Activated CD8-positive, alpha-beta T cell treated with anti-CD3 and anti-CD28 coated beads for 36 hours (primary cell): Measurements from ENCODE around the gene TMEM88. TPM values are rescaled to one million over a fixed set of nuclear protein-coding genes. Genes with fewer than 3 reads are reported as not detected.

Source experiments
- ATAC-seq: fragments of 200-7000 bp; cut with Tn5 transposase; one replicate; pipeline ENCODE4 v1.10.0; 2021; ENCODE audit warnings: mild to moderate bottlenecking, moderate library complexity
- CTCF ChIA-PET: fragments of 350-600 bp; sonication (Branson Sonifier 250); formaldehyde crosslinking; loops from one replicate; lab custom pipeline; 2021; ENCODE audit warnings: antibody characterized with exemption; lab: Charles Lee
- POLR2A ChIA-PET: fragments of 350-600 bp; sonication (Branson Sonifier 250); formaldehyde crosslinking; loops from one replicate; lab custom pipeline; 2021; ENCODE audit warnings: antibody characterized with exemption; lab: Charles Lee
- DNase-seq: peaks from one replicate; pipeline ENCODE4 v3.0.0-alpha.2; 2020
- H3K27ac Mint-ChIP-seq: one replicate; pipeline ENCODE4 v1.8.0; 2021; ENCODE audit warnings: mild to moderate bottlenecking, mixed read lengths
- H3K27me3 Mint-ChIP-seq: one replicate; pipeline ENCODE4 v1.8.0; 2021; ENCODE audit warnings: mixed read lengths
- H3K36me3 Mint-ChIP-seq: one replicate; pipeline ENCODE4 v1.8.0; 2021; ENCODE audit warnings: low read depth, mixed read lengths
- H3K4me1 Mint-ChIP-seq: one replicate; pipeline ENCODE4 v1.8.0; 2021; ENCODE audit warnings: low read depth, mixed read lengths
- H3K4me3 Mint-ChIP-seq: one replicate; pipeline ENCODE4 v1.8.0; 2021; ENCODE audit warnings: mild to moderate bottlenecking, moderate library complexity, mixed read lengths
- H3K9me3 Mint-ChIP-seq: one replicate; pipeline ENCODE4 v1.8.0; 2021; ENCODE audit warnings: mixed read lengths
- intact Hi-C: fragments of 100-400 bp; cut with micrococcal nuclease; formaldehyde crosslinking; loops from one replicate; pipeline ENCODE4 v1.10.0; 2022
- total RNA-seq, 2 experiments: library from RNA; stranded (reverse); gene quantifications; one replicate each; pipeline ENCODE4 v1.2.3, GENCODE V29; 2021
- TF ChIP-seq, protein P1 (sequence below): fragments of 200-600 bp; IDR thresholded peaks from one replicate; pipeline ENCODE4 v1.8.0; 2022; ENCODE audit warnings: antibody characterized with exemption, mild to moderate bottlenecking

Gene TMEM88
- total RNA-seq, 2 experiments from 2014 or later, result 2.4 to 2.9 TPM

DNA sequence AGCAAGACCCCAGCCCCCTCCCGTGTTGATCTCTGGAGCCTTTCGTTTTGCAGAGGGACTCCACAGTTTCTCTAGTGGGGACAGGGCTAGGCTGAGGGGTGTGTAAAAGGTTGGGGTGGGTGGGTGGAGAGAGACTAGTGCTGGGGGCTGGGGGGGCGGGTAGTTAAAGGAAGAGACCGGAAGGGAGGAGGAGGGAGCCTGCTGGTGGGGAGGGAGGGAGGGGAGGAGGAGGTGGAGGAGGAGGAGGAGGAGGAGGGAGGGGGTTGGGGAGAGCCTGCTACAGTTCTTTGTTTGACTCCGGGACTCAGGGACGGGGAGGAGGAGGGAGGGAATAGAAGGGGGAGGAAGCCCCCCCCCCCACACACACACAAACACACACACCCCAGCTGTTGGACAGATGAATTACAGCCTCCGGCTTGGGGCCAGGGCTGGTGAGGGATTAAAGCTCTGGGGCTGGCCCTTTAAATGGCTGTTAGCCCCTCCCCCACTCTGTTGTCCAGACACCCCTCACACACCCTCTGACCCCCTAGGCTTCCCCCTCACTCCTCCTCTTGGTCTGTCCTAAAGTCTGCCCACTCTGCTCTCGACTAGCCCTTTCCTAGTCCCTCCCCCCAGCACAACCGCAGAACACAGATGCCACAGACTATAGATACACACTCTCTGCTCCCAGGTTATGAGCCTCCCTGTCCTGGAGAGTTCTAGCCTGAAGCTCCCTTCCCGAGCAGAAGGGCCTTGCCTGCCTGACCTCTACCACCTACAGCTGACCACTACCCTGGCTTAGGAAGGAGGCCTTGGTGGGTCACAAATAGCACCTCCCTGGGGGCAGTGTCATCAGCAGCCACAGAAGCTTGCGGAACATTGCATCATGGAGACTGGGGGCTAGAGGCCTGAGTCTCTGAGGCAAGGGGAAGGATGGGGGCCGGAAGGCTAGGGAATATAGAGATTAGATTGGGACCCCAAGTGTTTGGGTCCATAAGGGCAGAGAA lies 16.5 kb upstream of the TMEM88 start:
- TF ChIP-seq, protein P1, sequence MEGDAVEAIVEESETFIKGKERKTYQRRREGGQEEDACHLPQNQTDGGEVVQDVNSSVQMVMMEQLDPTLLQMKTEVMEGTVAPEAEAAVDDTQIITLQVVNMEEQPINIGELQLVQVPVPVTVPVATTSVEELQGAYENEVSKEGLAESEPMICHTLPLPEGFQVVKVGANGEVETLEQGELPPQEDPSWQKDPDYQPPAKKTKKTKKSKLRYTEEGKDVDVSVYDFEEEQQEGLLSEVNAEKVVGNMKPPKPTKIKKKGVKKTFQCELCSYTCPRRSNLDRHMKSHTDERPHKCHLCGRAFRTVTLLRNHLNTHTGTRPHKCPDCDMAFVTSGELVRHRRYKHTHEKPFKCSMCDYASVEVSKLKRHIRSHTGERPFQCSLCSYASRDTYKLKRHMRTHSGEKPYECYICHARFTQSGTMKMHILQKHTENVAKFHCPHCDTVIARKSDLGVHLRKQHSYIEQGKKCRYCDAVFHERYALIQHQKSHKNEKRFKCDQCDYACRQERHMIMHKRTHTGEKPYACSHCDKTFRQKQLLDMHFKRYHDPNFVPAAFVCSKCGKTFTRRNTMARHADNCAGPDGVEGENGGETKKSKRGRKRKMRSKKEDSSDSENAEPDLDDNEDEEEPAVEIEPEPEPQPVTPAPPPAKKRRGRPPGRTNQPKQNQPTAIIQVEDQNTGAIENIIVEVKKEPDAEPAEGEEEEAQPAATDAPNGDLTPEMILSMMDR, result no peak
- Mint-ChIP-seq H3K36me3 (peaks cover 18% of the 10 kb centered on the region), H3K9me3 (no peaks in the 10 kb centered on the region), H3K27ac (peak overlapping the region; percentile 92), H3K4me1 (peaks cover 54% of the 10 kb centered on the region), H3K4me3 (peak overlapping the region; percentile 83), H3K27me3 (no peaks in the 10 kb centered on the region)
- ChIA-PET CTCF (interaction anchor here (1.0 to 2.0 kb wide), 4 partner anchors 13 to 23 kb away, joined by 3 to 7 read pairs (median 5); partner anchors contain the start of gene NAA38), POLR2A (interaction anchor here (0.6 to 7.2 kb wide), 9 partner anchors 10 to 1153 kb away, joined by 3 to 74 read pairs (median 4); partner anchors contain the start of genes CYB5D1, NAA38 and TP53)
- intact Hi-C loops, result no loop called here
- ATAC-seq, result no peak
- peak; percentile 63 for DNase-seq

DNA sequence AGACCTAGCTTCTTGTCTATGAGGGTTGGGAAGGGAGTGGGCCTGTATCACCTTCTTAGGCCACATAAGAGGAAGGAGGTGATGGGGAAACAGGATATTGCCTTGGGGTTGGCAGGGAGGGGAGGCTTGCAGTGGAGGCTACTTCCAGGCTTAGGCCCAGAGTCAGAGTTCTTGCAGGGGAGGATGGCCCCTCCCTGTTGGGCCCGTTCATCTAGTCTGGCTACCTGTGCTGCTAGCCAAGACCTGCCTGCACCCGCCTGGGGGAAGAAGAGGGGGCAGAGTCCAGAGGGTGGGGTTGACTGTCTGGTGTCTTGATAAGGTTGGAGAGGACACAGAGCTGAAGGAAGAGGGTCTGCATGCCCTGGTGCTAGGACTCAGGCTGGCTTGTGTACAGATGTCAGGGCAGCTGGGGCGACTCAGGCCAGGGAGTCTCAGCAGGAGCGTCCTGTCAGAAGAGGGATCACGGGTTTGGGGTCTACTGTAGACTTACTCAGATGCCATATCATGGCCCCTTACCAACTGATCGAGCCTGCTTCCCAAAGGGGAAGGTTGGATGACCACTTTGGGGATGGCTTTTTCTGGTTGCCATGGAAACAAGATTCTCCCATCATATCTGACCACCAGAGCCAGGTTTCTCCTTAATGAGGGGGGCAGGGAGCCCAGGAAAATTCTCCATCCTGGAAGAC lies 15.5 kb upstream of the TMEM88 start:
- H3K9me3 Mint-ChIP-seq, result no peaks in the 10 kb centered on the region
- DNase-seq (no peak), ATAC-seq (no peak)
- TF ChIP-seq, protein P1, result no peak
- peak overlapping the region; percentile 83 for H3K4me3 Mint-ChIP-seq
- peaks cover 20% of the 10 kb centered on the region for H3K36me3 Mint-ChIP-seq
- H3K27ac Mint-ChIP-seq, result peak overlapping the region; percentile 92
- POLR2A ChIA-PET, result interaction anchor here (1.0 to 7.2 kb wide), 5 partner anchors 9 to 152 kb away, joined by 3 to 74 read pairs (median 8); partner anchors contain the start of genes CYB5D1, NAA38 and TP53
- H3K27me3 Mint-ChIP-seq, result no peaks in the 10 kb centered on the region
- CTCF ChIA-PET, result interaction anchor here (1.0 to 1.1 kb wide), 3 partner anchors 12 to 18 kb away, joined by 3 to 4 read pairs (median 4); partner anchors contain the start of gene NAA38
- H3K4me1 Mint-ChIP-seq, result peaks cover 49% of the 10 kb centered on the region
- intact Hi-C loops, result no loop called here

DNA sequence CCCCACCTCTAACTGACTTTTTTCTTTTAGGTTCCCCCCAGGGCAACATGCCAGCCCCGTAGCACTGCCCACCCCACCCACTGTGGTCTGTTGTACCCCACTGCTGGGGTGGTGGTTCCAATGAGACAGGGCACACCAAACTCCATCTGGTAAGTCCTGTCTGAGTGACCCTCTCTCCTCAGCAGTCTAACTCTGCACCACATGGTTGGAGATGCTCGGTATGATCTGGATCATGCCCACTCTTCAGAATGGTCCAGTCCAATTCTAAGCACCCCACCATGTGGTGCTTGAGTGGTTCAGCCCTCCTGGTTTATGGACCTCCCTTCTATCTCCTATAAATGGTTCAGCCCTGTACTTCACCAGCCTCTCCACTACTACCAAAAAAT lies 15.0 kb upstream of the TMEM88 start:
- DNase-seq (peak; percentile 68), ATAC-seq (no peak)
- no peaks in the 10 kb centered on the region for H3K9me3 Mint-ChIP-seq
- peak overlapping the region; percentile 83 for H3K4me3 Mint-ChIP-seq
- ChIA-PET POLR2A (interaction anchor here (1.0 to 5.8 kb wide), 3 partner anchors 10 to 333 kb away, joined by 3 to 42 read pairs (median 4); partner anchors contain the start of genes CYB5D1 and NAA38), CTCF (interaction anchor here (1.0 kb wide), 1 partner anchor 15 kb away, joined by 4 read pairs; no protein-coding TSS in a partner anchor)
- intact Hi-C loops, result loop anchor here (5.0 kb wide), 1 partner anchor 47 kb away; the partner anchor contains the start of gene CHD3
- no peaks in the 10 kb centered on the region for H3K27me3 Mint-ChIP-seq
- H3K36me3 Mint-ChIP-seq, result peaks cover 22% of the 10 kb centered on the region
- TF ChIP-seq, protein P1, result no peak
- peak overlapping the region; percentile 92 for H3K27ac Mint-ChIP-seq
- peaks cover 49% of the 10 kb centered on the region for H3K4me1 Mint-ChIP-seq

DNA sequence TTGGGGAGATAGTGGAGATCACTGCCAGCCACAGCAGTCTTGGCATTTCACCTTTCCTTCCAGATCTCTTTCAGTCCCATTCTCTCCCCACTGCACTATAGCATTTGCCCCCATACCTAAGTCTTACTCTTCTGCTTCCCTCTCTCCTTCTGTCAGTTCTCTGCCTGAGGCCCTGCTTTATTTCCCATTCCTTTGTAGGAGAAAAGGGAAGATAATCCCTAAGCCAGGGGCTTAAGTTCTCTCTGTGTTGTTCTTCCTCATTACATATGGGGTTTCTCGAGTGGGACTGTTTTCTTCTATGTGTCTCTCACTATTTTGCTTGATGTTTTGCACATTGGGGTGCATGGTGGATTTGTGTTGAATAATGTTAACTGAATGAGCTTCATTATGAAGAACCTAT lies 14.4 kb upstream of the TMEM88 start:
- peak overlapping the region; percentile 83 for H3K4me3 Mint-ChIP-seq
- H3K27me3 Mint-ChIP-seq, result no peaks in the 10 kb centered on the region
- CTCF ChIA-PET, result interaction anchor here (0.7 to 1.2 kb wide), 4 partner anchors 15 to 150 kb away, joined by 3 to 5 read pairs (median 4); no protein-coding TSS in a partner anchor
- peaks cover 26% of the 10 kb centered on the region for H3K36me3 Mint-ChIP-seq
- DNase-seq, result no peak
- H3K4me1 Mint-ChIP-seq, result peaks cover 49% of the 10 kb centered on the region
- intact Hi-C loops, result loop anchor here (5.0 kb wide), 1 partner anchor 47 kb away; the partner anchor contains the start of gene CHD3
- H3K9me3 Mint-ChIP-seq, result no peaks in the 10 kb centered on the region
- peak overlapping the region; percentile 92 for H3K27ac Mint-ChIP-seq
- ATAC-seq, result no peak
- TF ChIP-seq, protein P1, result no peak
- POLR2A ChIA-PET, result interaction anchor here (0.6 to 6.6 kb wide), 10 partner anchors 10 to 333 kb away, joined by 3 to 35 read pairs (median 3); partner anchors contain the start of genes CNTROB, NAA38, TMEM88 and TP53
